ENCODE data around the gene MLN.

The MLN gene

GRCh38 chr6:33746036-33746600 lies 57.7 kb downstream of the MLN start:
- H3K27me3 ChIP-seq (ENCODE audit: insufficient read depth, low read length), result no peaks in the 10 kb centered on the region
- WGBS, result 44% methylated on average over 14 of the region's 14 CpGs
- no peak overlapping the region for H3K27ac ChIP-seq (ENCODE audit: low read depth, low read length)
- no peak overlapping the region for H3K9ac ChIP-seq (ENCODE audit: low read depth, low read length)
- H3K4me3 ChIP-seq (ENCODE audit: low read length), result peak overlapping the region; percentile 22; the same call in 1 of the 2 replicates
- no peaks in the 10 kb centered on the region for H3K36me3 ChIP-seq (ENCODE audit: insufficient read depth, low read length)
- peaks cover 30% of the 10 kb centered on the region for H3K4me1 ChIP-seq (ENCODE audit: insufficient read depth, low read length)
- H3K9me3 ChIP-seq (ENCODE audit: insufficient read depth, low read depth, low read length), result no peaks in the 10 kb centered on the region

- H3K27ac ChIP-seq (ENCODE audit: low read depth, low read length), result no peak overlapping the region
- H3K36me3 ChIP-seq (ENCODE audit: insufficient read depth, low read length), result no peaks in the 10 kb centered on the region
- no peak overlapping the region for H3K4me3 ChIP-seq (ENCODE audit: low read length)
- no peaks in the 10 kb centered on the region for H3K27me3 ChIP-seq (ENCODE audit: insufficient read depth, low read length)
- H3K9me3 ChIP-seq (ENCODE audit: insufficient read depth, low read depth, low read length), result no peaks in the 10 kb centered on the region
- no peak overlapping the region; the same call in 1 of the 2 replicates for H3K9ac ChIP-seq (ENCODE audit: low read depth, low read length)
- peaks cover 30% of the 10 kb centered on the region for H3K4me1 ChIP-seq (ENCODE audit: insufficient read depth, low read length)
- WGBS, result 77% methylated on average over 7 of the region's 7 CpGs
Measured at GRCh38 chr6:33745548-33745947, 58.3 kb downstream of the MLN start.

GRCh38 chr6:33744895-33745546 lies 58.8 kb downstream of the MLN start:
- Histone ChIP-seq H3K9me3 (ENCODE audit: insufficient read depth, low read depth, low read length) (no peaks in the 10 kb centered on the region), H3K36me3 (ENCODE audit: insufficient read depth, low read length) (no peaks in the 10 kb centered on the region), H3K27ac (ENCODE audit: low read depth, low read length) (no peak overlapping the region), H3K27me3 (ENCODE audit: insufficient read depth, low read length) (no peaks in the 10 kb centered on the region), H3K4me3 (ENCODE audit: low read length) (no peak overlapping the region), H3K9ac (ENCODE audit: low read depth, low read length) (no peak overlapping the region; the same call in 1 of the 2 replicates), H3K4me1 (ENCODE audit: insufficient read depth, low read length) (peaks cover 30% of the 10 kb centered on the region)
- 64% methylated on average over 13 of the region's 13 CpGs for WGBS
